Measurements from ENCODE around the gene SMIM45.

Gene SMIM45

GRCh38 chr22:41951898-41952474 is at the start of gene SMIM45:
Gene SMIM45, plus strand, starts transcription at chr22:41952150.
- peak in 1 of 2 donors; percentile 44 for DNase-seq

GRCh38 chr22:41902932-41903421 is 49.0 kb upstream of the SMIM45 start:
- DNase-seq: no peak

GRCh38 chr22:41904450-41905410 is 47.2 kb upstream of the SMIM45 start:
- no peak for DNase-seq

- no peak for DNase-seq
Measured at GRCh38 chr22:41905411-41906202, 46.3 kb upstream of the SMIM45 start.

- no peak for DNase-seq
Measured at GRCh38 chr22:41906822-41907221, 45.1 kb upstream of the SMIM45 start.

- no peak for DNase-seq
Measured at GRCh38 chr22:41907436-41908401, 44.2 kb upstream of the SMIM45 start.

- peak; percentile 35 to 66 for DNase-seq
Measured at GRCh38 chr22:41908411-41909309, 43.3 kb upstream of the SMIM45 start.

- no peak for DNase-seq
Measured at GRCh38 chr22:41909310-41910049, 42.5 kb upstream of the SMIM45 start.

GRCh38 chr22:41910050-41911000 is 41.6 kb upstream of the SMIM45 start:
- peak in 1 of 2 donors; percentile 25 for DNase-seq

GRCh38 chr22:41911001-41911611 is 40.8 kb upstream of the SMIM45 start:
- no peak for DNase-seq

- no peak for DNase-seq
Measured at GRCh38 chr22:41912338-41913039, 39.5 kb upstream of the SMIM45 start.

- DNase-seq: no peak
Measured at GRCh38 chr22:41913040-41913719, 38.8 kb upstream of the SMIM45 start.

- no peak for DNase-seq
Measured at GRCh38 chr22:41913842-41914534, 38.0 kb upstream of the SMIM45 start.

GRCh38 chr22:41914611-41915034 is 37.3 kb upstream of the SMIM45 start:
- DNase-seq: no peak

GRCh38 chr22:41915035-41915785 is 36.7 kb upstream of the SMIM45 start, which contains the start of gene SHISA8:
Gene SHISA8, minus strand, starts transcription at chr22:41915074. Its CDS starts 407 bp downstream, at chr22:41914667.
- DNase-seq: peak; percentile 65 to 66

Data from CD4-positive, alpha-beta T cell treated with Interleukin-4 for 1 hour (primary cell).